Activated CD4-positive, alpha-beta T cell treated with anti-CD3 and anti-CD28 coated beads, Interleukin-10, Interleukin-2, amounts not matched to agents 100 ng/mL and 50 ng/mL, durations not matched to agents 16 hours and 8 hours (primary cell): ENCODE data around the gene FAM110A.
"Not testable (repeated sequence)": the region's sequence is repeated elsewhere in the genome, so short reads cannot be mapped to it uniquely, and the experiment has no call there.

Experiments
- DNase-seq: peaks from one replicate; pipeline ENCODE4 v3.0.0-alpha.2; 2020

FAM110A gene

GRCh38 chr20:824490-824889, 9.0 kb upstream of the FAM110A start:
- DNase-seq, result no peak

GRCh38 chr20:824916-825315, 8.6 kb upstream of the FAM110A start:
- DNase-seq, result no peak

GRCh38 chr20:825710-826421, 7.6 kb upstream of the FAM110A start:
- no peak for DNase-seq

GRCh38 chr20:826695-827323, 6.7 kb upstream of the FAM110A start:
- no peak for DNase-seq

GRCh38 chr20:827981-828380, 5.5 kb upstream of the FAM110A start:
- DNase-seq, result not testable (repeated sequence)

GRCh38 chr20:828987-829386, 4.5 kb upstream of the FAM110A start:
- peak; percentile 55 for DNase-seq

- DNase-seq, result no peak
Measured at GRCh38 chr20:829551-829950, 4.0 kb upstream of the FAM110A start.

- no peak for DNase-seq
Measured at GRCh38 chr20:830011-830521, 3.4 kb upstream of the FAM110A start.

GRCh38 chr20:831251-831650, 2.3 kb upstream of the FAM110A start:
- DNase-seq, result no peak

- no peak for DNase-seq
Measured at GRCh38 chr20:831956-832355, 1.6 kb upstream of the FAM110A start.

GRCh38 chr20:833121-833449, 430 bp upstream of the FAM110A start:
- no peak for DNase-seq

GRCh38 chr20:834151-834746, 734 bp downstream of the FAM110A start:
- DNase-seq, result no peak

- no peak for DNase-seq
Measured at GRCh38 chr20:835608-836045, 2.1 kb downstream of the FAM110A start.

GRCh38 chr20:836190-836589, 2.7 kb downstream of the FAM110A start:
- DNase-seq, result peak; percentile 60

- DNase-seq, result no peak
Measured at GRCh38 chr20:839015-839414, 5.5 kb downstream of the FAM110A start.

- DNase-seq, result no peak
Measured at GRCh38 chr20:839626-840025, 6.1 kb downstream of the FAM110A start.

GRCh38 chr20:840503-840857, 7.0 kb downstream of the FAM110A start:
- DNase-seq, result no peak

GRCh38 chr20:840858-841567, 7.5 kb downstream of the FAM110A start:
- no peak for DNase-seq

GRCh38 chr20:841568-842546, 8.3 kb downstream of the FAM110A start:
- DNase-seq, result no peak

GRCh38 chr20:842547-842940, 9.0 kb downstream of the FAM110A start:
- no peak for DNase-seq

GRCh38 chr20:843912-844311, 10.4 kb downstream of the FAM110A start:
- DNase-seq, result no peak

- DNase-seq, result peak; percentile 93
Measured at GRCh38 chr20:844473-845225, 11.1 kb downstream of the FAM110A start.
